Myocyte (in vitro differentiated cells): Measurements from ENCODE around the gene NDEL1. TPM values are rescaled to one million over a fixed set of nuclear protein-coding genes. Genes with fewer than 3 reads are reported as not detected.

Experiments
- DNase-seq: peaks from one replicate; pipeline ENCODE4 v3.0.0-alpha.2; 2012; ENCODE audit warnings: low read depth
- total RNA-seq: library from RNA; depleted of rRNA; stranded (reverse); fragments of >200 nt; gene quantifications from 2 replicates; pipeline ENCODE4 v1.2.3, GENCODE V29; 2014

Gene NDEL1
- total RNA-seq, 1 donor from 2014 or later, result 74.7 TPM

DNA sequence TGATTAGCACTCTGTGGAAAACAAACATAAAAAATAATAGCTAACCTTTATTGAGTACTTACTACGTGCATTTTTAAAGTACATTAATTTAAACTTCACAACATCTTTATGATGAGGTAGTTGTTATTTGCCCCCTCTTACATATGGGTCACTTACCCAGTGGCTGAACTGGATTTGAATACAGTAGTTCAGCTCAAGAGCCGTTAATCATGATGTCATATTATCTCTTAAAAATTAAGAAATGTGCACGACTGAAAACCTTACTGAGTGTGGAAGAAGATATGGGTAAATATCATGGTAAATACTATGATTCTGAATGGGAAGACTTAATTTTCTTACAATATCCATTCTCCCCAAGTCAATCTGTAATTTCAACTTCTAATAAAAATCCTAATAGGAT, 17.6 kb downstream of the NDEL1 start:
- no peak for DNase-seq

DNA sequence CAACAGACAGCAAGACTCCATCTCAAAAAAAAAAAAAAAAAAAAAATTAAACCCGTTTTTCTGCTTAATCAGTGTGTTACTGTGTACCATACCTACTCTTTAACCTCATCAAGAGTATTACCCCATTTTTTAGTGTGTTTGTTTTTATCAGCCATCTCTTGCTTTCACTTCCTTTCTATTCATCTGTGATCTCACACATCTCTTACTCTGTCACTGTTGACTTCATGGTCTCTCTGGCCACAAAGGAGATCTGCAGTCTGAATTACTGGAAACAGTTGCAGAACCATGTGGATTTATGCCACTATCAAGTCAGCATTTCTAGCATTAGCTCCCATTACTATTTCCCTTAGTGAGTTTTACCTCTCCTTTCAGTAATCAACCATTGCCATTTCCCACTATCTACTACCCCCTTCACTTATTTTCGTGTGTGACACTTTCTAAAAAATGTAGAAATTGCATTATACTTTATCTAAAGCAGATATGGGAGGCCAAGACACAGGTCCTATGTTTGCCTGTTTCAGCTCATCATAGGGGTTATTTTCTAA, 20.1 kb downstream of the NDEL1 start:
- no peak for DNase-seq

DNA sequence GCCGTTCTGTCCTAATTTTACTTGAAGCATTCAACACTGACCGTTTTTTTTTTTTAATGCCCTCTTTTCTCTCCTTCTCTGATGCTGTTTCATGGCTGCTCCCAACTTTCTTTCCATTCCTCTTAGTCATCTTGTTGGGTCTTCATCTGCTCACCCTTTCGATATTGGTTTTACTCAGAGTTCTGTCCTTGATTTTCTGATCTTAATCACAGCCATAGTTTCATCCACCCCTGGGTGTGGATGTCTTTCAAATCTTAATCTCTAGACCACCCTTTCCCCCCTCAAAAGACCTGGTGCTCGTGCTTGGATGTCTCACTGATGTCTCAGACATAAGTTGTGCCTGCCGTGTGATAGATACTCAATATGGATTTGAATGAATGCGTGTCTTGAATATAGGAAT, 22.4 kb downstream of the NDEL1 start:
- no peak for DNase-seq

DNA sequence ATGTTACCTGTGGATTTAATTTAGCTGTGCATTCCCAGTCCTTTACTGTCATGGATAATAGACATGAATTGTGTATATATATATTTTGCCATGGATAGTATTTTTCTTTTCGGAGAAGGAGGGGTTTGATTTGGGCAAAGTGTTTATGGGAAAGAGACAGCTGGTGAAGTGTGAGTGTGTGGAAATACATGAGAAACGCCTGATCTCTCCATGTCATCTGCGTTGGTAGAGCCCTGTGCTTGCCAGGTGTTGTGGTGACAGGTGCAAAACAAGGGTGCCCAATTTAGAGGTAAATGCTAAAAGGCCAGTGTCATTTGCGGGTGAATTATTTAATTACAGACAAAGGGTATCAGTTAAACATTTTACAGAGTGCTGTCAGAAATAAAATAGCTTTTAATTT, 23.4 kb downstream of the NDEL1 start:
- no peak for DNase-seq

DNA sequence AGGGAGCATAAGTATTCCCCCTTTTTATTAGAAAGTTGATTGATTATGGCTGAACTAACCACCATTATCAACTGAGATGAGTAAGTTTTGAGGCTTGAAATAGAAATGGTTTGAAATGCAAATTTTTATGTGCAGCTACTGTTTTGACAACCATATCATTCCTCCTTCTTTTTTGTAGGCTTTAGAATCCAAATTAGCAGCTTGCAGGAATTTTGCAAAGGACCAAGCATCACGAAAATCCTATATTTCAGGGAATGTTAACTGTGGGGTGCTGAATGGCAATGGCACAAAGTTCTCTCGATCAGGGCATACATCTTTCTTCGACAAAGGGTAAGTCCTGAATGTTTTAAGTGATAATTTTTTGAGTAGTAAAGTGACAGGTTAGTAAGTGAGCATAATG, 24.1 kb downstream of the NDEL1 start:
- no peak for DNase-seq

DNA sequence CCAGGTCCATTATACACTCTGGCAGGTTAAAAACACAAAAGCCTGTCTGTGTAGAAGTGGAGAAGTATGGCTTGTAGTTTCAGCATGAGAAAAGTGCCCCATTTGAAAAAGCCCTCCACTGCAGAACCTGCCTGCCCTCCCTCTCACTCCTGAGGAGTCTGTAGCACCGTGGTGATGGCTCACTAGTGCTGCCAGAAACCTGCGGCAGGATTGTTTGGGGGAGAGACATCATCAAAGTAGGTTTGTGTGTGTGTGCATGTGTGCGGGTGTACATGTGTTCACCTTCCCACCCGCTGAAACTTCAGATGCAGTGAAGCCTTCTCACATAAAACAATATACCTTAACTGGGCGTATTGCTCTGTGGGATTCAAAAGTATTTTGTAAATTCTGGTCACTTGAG, 26.9 kb downstream of the NDEL1 start:
- no peak for DNase-seq

DNA sequence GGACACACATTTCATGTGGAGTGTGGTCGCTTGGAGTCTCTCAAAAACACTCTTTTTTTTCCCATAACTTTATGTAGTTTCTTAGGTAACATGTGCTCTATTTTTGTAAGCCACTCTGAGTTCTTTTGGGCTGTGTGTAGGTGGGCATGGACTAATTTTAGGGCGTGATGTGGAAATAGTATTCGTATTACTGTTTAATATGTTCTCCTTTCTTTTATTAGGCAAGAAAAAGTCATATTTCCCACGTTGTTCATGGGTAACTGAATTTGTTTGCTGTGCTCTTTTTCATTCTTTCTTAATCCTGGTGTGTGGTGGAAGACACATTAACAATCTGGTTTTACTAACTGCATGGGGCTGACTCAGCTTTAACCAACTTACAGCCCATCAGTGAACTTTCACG, 27.4 kb downstream of the NDEL1 start:
- no peak for DNase-seq

DNA sequence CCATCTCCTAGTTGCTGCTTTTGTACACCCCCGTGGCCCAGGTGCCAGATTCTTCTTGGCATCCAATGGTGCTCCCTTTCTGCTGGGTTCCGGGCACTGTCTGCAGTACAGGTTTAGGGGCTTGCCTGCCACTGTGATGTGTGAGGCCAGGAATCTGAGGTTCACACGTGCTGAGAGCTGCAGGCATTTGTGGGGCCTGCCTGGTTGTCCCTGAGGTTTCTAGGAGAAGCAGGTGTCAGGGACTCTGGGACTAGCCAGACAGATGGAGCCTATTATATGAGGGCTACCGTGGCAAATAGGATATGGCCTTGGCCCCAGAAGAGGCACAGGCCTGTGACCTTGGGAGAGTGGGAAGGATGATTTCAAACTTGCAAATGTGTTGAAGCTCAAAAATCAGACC, 29.3 kb downstream of the NDEL1 start:
- DNase-seq, result peak; percentile 90

DNA sequence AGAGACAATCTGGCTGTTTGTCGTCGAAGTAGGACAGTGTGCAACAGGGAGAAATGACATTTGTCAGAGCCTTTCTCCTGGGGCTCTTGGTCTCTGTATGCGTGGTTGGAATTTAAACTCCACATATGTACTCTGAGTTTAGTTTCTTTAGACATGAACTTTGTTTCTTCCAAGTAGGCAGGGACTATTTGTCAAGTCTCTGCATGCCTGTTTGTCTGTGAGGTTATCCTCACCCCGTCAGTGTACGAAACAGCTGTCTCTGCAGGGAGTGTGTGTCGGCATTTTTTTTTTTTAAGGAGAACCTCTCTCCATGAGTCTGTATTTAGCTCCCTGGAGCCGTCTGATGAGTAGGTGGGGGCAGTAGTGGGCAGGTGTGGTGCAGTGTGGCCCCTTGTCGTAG, 29.7 kb downstream of the NDEL1 start:
- DNase-seq, result peak; percentile 80

DNA sequence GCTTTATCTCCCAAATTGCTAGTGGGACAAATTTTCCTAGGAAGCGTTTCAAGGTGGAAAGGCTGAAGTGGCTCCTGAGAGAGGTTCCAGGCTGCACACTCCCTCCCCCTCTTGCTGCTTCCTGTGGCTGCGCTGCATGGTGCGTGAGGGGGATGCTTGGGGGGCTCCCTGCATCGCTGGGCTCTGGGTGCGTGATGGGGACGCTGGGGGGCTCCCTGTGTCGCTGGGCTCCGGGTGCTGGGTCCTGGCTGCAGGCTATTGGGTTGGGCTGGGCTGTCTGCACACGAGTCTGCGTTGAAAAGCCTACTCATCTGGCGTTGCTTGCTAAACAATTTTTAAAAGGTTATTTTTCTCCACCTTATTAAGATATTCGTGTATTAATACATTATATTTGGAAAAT, 30.1 kb downstream of the NDEL1 start:
- no peak for DNase-seq

DNA sequence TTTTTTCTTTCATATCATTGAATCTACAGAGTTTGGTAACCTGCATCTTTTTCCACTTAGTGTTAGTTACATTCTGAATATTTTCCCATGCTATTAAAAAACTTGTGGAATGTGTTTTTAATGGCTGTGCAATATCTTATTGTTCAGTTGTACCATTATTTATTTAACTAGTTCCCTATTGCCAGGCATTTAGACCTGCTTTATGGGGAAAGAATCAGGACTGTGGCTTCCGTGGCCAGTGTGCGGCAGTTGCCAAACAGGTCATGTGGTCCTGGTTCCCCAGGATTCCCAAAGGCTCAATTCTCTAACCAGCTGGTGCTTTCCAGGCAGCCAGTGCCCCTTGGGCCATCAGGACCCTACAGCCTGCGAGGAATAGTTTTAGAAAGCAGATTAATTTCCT, 30.8 kb downstream of the NDEL1 start:
- DNase-seq, result peak; percentile 84

DNA sequence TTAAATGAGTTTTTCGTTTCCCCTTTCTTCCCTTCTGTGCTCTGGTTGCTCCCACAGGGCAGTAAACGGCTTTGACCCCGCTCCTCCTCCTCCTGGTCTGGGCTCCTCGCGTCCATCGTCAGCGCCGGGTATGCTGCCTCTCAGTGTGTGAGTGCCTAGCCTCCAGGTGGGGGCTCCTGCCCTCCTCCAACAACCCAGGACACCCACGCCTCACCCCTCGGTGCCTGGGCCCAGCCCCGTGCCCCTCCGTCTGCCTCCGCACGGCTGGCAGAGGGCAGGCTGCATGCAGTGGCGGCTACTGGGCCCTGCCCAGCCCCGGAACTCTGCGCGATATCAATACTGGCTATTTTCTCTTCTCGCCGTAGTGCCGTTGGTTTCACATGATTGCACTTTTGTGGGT, 31.2 kb downstream of the NDEL1 start:
- no peak for DNase-seq

DNA sequence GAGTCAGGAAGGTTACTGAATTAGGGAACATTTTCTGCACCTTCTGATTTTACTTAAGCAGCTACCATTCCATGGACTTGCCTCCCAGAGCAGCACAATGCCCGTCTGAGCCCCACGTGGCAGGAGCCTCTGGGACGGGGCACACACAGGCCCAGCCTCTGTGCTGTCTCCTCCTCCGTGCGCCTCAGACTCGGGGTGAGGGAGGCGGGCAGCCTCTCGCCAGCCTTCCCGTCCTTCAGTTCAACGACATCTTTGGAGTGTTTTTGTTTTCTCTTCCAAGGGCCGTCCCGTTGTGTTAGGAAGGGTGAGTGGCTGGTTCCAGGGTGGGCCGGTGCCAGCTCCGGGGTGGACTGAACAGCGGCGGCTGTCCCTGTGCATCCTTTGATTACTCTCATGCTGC, 31.8 kb downstream of the NDEL1 start:
- DNase-seq, result no peak

DNA sequence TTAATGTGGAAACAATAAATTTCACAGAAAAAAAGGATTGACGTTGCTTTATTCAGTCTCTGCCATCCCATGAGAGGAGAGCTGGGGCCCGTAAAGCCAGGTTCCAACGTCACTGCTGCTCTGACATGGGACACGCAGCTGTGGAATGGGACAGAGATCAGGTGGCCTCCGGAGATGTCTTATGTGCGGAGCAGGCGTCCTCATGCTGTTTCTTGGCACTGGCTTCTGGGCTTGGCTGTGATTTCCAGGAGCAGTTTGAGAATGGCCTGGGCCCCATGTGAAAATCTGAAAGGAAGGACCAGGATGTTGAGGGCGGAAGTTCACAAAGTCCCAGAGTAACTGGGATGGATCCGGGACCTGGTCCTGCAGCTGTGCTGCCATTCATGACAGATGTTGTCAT, 32.4 kb downstream of the NDEL1 start:
- no peak for DNase-seq

DNA sequence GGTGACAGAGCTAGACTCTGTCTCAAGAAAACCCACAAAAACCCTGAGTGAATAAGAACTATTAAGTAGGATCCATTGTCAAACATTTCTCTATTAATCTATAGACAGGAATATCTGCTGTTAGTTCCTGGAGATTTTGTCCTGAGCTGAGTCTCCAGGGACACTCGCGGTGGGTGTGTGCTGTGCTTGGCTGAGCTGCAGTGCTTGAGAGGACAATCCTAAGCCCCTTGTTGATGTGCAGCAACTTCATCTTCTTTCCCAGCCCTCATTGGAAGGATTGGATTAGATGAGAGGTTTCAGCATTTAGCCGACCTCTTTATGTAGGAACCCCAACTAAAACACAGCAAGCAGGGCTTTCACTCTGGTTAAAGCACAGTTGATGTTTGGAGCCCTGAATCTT, 33.3 kb downstream of the NDEL1 start:
- DNase-seq, result no peak

DNA sequence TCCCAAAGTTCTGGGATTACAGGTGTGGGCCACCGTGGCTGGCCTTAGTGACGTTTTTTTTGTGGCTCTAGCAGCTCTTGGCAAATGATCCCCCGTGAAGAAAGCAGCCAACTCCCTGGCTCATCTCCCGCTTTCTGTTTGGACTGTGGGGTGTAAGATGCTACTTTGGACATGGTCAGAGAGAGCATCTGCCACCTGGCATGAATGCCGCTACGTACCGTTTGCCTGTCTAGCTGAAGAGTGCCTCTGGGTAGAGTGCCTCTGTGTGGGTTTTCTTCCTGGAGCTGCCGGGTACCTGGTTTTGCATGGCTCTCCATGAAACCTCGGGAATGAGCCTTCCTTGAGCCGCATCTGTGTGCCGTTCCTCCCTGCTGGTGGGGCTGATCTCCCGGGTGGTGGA, 34.3 kb downstream of the NDEL1 start:
- DNase-seq, result no peak

DNA sequence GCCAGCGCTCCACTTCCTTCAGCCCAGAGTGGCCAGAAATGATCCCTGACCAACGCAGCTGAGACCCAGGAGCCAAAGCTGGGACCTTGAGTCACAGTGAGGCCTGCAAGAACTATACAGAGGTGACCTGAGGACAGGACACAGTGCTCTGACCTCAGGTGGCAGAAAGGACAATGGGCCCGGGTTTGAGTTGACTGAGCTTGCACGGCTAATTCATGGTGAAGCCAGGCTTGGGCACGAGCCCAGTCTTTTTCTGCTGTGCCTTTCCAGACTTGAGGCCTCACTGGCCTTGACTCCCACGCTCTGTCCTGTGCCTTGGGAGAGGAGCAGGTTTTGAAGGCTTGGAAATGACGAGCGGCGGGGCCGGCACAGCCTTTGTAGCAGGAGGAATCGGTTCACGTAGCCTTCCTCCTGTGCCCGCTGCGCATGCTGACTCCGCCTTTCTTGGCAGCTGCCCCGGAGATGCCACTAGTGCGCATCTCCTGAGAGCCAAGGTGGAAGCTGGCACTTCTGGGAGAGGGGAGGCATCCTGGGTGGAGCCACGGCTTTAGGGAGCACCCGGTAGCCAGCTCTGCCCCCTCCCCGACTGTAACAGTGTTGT, 34.9 kb downstream of the NDEL1 start:
- DNase-seq, result no peak

DNA sequence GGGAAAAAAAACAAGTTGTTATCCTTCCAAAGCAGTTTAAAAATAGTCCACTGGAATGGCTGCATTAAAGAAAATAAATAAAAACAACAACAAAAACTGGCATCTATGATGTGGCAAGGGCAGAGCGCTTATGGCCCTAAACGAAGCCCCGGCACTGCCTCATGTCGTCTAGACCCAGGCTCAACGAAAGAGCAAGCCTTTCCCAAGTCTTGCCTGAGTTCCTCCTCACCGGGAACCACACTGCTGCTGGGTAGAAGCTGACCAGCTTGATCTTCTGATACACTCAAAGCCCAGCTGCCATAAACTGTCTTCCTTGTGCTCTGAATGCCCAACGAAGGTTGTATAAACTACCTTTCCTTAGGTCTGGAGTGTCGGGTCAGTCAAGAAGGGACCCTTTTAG, 37.0 kb downstream of the NDEL1 start:
- no peak for DNase-seq

DNA sequence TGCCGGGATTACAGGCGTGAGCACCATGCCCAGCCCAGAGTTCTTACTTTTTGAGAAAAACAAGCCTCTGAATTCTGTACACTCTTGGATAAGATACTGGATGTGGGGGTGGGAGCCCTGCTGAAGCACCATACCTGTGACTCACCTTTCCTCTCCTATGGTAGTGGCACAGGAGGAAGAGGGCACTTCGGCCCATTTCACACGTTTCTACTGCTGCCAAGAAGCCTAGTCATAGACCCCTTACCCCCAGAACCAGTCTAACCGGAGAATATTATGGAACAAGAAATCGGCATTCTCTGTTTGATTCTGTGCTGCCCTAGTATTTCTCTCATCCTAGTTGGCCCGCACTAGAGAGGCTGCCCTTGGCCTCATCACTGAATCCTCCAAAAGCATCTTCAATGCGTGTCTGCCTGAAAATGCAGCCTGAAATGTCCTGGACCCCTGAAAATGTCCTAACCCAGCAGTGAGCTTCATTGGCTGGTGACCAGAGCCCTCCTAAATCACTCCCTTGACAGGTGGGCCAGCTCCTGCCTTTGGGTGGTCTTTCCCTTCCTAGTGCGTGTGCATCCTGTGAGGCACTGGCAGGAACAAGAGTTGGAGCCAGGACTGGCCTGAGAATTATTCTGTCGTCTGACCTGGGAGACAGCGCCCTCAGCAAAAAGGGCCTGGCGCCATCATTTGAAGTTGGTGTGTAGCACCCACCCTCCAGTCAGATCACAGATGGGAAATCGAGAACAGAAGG, 37.9 kb downstream of the NDEL1 start:
- no peak for DNase-seq

DNA sequence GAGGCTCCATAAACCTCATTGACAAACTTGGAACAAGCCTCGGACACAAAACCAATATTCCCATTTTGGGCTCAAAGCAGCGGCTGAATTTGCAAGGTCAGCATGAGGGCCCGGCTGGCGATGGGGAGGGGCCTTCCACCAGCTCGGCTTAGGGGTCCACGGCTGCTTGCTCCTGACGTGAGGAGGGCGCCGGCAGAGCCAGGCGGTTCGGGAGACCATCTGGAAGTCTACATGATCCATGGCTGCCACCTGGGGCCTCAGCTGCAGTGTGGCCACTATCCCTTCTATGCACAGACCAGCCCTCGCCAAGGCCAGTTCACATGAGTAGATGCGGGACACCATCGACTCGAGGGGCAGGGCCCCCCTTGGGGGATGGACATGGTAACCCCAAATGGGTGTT, 39.1 kb downstream of the NDEL1 start:
- DNase-seq, result no peak

DNA sequence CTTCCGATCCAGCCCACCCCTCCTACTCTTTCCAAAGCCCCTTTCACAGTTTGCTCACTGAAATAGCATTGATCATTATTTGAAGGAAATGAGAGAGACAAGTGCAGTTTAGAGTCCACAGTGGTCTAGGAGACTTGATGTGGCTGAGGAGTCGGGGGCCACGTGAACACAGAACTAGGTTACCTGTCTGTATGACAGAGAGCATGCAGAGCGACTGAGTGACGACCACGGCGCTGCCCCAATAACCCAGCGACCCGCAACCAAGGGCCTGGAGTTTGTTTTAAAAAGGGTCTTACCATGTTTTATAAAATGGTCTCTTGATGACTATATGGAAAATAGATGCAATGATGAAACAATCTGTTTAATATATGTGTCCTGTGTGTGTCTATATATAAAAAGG, 39.5 kb downstream of the NDEL1 start:
- DNase-seq, result no peak

DNA sequence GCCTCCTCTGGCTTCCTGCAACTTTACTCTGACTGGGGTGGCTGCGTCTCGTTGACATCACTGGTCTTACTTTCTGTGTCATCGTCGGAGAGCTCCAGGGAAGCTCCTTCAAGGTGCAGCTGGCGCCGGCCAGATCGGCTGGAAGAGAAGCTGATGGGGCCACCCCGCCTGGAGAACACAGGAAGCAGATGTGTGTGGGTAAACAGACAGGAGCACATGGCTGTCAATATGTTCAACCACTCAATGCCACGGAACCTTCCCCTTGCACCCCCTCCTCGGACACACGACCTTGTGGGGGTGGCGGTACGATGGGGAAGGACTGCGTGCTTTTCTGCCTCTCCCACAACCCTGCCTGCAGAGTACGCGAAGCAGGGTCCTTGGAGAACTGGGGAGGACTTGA, 40.1 kb downstream of the NDEL1 start:
- no peak for DNase-seq

DNA sequence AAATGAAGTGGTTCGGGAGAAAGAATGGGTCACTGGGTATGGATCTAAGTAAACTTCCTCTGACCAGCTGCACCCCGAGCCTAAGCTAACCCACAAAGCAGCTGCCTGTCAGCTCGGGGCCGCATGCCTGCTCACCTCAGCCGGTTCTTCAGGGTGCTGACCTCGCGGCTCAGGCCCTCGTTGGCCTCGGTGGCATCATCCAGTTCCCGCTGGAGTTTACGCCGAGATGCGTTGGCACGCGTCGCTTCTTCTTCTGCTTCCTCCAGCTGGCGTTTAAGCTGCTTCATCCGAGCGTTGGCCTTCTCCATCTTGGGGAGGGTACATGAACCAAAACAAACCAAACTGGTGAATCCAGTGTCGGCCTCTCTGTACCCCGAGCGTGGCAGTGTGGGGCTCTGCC, 41.1 kb downstream of the NDEL1 start:
- DNase-seq, result peak; percentile 54
